ENCODE results near the gene VEZF1.

VEZF1 gene

DNA sequence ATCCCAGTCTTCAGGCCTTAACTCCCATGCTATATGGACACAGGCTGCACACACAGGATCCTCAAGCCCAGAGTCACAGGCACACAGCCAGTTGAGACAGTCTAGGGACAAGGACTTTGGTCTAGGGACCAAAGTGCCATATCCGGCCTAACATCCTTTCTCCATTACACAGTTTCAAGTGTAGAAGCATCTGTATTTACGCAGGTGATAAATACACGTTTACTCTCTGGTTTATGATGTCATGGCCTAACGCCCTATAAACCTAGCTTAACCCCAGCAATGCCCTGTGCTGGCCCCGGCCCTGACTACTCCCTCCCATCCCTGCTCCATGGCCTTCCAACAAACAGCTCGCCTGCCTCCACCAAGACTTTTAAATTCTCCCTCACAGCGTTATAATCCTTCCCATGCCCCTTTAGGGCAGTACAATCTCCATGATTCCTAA, 50.0 kb downstream of the VEZF1 start:
- Histone ChIP-seq H3K4me3 (ENCODE audit: low read depth, low read length) (no peak overlapping the region), H3K27ac (peak overlapping the region; percentile 91), H3K36me3 (no peaks in the 10 kb centered on the region), H3K27me3 (ENCODE audit: insufficient read depth, low read depth, severe bottlenecking) (no peaks in the 10 kb centered on the region), H3K9me3 (ENCODE audit: severe bottlenecking) (no peaks in the 10 kb centered on the region)
- peak; percentile 67 for DNase-seq
- TF ChIP-seq, protein P1, sequence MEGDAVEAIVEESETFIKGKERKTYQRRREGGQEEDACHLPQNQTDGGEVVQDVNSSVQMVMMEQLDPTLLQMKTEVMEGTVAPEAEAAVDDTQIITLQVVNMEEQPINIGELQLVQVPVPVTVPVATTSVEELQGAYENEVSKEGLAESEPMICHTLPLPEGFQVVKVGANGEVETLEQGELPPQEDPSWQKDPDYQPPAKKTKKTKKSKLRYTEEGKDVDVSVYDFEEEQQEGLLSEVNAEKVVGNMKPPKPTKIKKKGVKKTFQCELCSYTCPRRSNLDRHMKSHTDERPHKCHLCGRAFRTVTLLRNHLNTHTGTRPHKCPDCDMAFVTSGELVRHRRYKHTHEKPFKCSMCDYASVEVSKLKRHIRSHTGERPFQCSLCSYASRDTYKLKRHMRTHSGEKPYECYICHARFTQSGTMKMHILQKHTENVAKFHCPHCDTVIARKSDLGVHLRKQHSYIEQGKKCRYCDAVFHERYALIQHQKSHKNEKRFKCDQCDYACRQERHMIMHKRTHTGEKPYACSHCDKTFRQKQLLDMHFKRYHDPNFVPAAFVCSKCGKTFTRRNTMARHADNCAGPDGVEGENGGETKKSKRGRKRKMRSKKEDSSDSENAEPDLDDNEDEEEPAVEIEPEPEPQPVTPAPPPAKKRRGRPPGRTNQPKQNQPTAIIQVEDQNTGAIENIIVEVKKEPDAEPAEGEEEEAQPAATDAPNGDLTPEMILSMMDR (IDR thresholded peaks at IDR 0.05; ENCODE audit: low read depth, low read length): no peak

DNA sequence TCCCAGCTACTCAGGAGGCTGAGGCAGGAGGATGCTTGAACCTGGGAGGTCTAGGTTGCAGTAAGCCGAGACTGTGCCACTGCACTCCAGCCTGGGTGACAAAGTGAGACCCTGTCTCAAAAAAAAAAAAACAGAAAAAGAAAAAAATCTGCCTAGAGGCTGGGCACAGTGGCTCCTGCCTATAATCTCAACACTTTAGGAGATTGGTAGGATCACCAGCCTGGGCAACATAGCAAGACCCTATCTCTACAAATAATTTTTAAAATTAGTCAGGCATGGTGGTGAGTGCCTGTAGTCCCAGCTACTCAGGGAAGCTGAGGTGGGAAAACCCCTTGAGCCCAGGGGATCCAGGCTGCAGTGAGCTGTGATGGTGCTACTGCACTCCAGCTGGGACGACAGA, 50.6 kb downstream of the VEZF1 start:
- no peak for DNase-seq
- TF ChIP-seq, protein P1 (IDR thresholded peaks at IDR 0.05; ENCODE audit: low read depth, low read length): no peak
- no peaks in the 10 kb centered on the region for H3K36me3 ChIP-seq
- H3K27ac ChIP-seq: peak overlapping the region; percentile 91
- H3K4me3 ChIP-seq (ENCODE audit: low read depth, low read length): no peak overlapping the region
- no peaks in the 10 kb centered on the region for H3K27me3 ChIP-seq (ENCODE audit: insufficient read depth, low read depth, severe bottlenecking)
- no peaks in the 10 kb centered on the region for H3K9me3 ChIP-seq (ENCODE audit: severe bottlenecking)

GRCh38 chr17:57935833-57936807, 51.9 kb downstream of the VEZF1 start:
- H3K27me3 ChIP-seq (ENCODE audit: insufficient read depth, low read depth, severe bottlenecking): no peaks in the 10 kb centered on the region
- peak; percentile 97 for DNase-seq
- TF ChIP-seq, protein P1 (IDR thresholded peaks at IDR 0.05; ENCODE audit: low read depth, low read length): no peak
- H3K4me3 ChIP-seq (ENCODE audit: low read depth, low read length): peak overlapping the region; percentile 32
- H3K36me3 ChIP-seq: no peaks in the 10 kb centered on the region
- H3K9me3 ChIP-seq (ENCODE audit: severe bottlenecking): no peaks in the 10 kb centered on the region
- peak overlapping the region; percentile 91 for H3K27ac ChIP-seq

DNA sequence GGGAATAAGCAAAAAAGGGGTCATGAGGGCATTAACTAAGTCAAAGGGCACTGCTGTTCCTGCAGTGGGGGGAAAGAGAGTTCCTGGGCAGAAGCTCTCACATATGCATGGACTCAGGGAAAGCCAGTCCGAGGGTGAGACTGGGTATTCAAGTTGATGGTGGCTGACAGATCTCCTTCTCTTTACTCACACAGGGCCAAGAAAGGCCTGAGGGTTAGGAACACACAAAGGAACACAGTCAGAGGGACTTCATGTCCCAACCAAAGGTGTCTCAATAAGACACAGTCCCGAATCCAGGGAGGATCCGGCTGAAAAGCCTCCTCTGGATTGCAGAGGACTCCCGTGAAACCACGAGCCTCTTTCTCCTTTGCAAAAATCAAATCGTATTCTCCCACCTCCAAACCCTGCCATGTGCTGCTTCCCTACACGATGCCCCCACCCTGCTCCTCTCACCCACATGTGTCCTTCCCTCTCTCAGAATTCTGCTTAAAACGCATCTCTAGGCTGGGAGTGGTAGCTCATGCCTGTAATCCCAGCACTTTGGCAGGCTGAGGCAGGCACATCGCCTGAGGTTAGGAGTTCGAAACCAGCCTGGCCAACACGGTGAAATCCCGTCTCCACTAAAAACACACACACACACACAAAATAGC, 56.4 kb downstream of the VEZF1 start:
- DNase-seq: no peak
- no peaks in the 10 kb centered on the region for H3K9me3 ChIP-seq (ENCODE audit: severe bottlenecking)
- no peak overlapping the region for H3K4me3 ChIP-seq (ENCODE audit: low read depth, low read length)
- H3K27me3 ChIP-seq (ENCODE audit: insufficient read depth, low read depth, severe bottlenecking): no peaks in the 10 kb centered on the region
- peak overlapping the region; percentile 87 for H3K27ac ChIP-seq
- H3K36me3 ChIP-seq: no peaks in the 10 kb centered on the region
- TF ChIP-seq, protein P1 (IDR thresholded peaks at IDR 0.05; ENCODE audit: low read depth, low read length): no peak

DNA sequence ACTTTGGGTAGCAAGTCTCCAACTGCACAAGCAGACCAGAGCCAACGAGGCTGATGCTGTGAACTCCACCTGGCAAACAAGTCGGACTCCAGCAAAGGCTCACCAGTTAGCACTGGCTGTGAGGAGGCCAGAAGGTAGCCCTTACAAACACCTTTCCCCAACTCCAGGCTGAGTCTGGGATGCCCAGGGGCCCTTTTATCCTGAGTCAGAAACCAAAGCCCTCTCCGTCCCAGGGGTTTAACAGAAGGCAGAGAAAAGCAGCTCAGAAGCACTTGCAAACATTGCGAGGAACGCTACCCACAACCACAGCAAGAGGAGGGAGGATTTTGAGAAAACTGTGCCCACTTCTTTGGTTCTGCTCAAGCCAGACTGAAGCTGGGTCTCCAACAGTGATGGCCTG, 57.8 kb downstream of the VEZF1 start:
- TF ChIP-seq, protein P1 (IDR thresholded peaks at IDR 0.05; ENCODE audit: low read depth, low read length): no peak
- Histone ChIP-seq H3K27ac (peak overlapping the region; percentile 87), H3K36me3 (no peaks in the 10 kb centered on the region), H3K27me3 (ENCODE audit: insufficient read depth, low read depth, severe bottlenecking) (no peaks in the 10 kb centered on the region), H3K9me3 (ENCODE audit: severe bottlenecking) (no peaks in the 10 kb centered on the region), H3K4me3 (ENCODE audit: low read depth, low read length) (no peak overlapping the region)
- peak; percentile 43 for DNase-seq
